HG02610 (cell line): ENCODE measurements around the gene FOXA3.
"Not testable (repeated sequence)": the region's sequence is repeated elsewhere in the genome, so short reads cannot be mapped to it uniquely, and the experiment has no call there.

Source experiments
- ATAC-seq: cut with Tn5 transposase; IDR thresholded peaks from one replicate; pipeline ENCODE4 v1.9.1; 2021; ENCODE audit warnings: mild to moderate bottlenecking, moderate library complexity; ENCODE audit not compliant: unreplicated experiment

The FOXA3 gene

DNA sequence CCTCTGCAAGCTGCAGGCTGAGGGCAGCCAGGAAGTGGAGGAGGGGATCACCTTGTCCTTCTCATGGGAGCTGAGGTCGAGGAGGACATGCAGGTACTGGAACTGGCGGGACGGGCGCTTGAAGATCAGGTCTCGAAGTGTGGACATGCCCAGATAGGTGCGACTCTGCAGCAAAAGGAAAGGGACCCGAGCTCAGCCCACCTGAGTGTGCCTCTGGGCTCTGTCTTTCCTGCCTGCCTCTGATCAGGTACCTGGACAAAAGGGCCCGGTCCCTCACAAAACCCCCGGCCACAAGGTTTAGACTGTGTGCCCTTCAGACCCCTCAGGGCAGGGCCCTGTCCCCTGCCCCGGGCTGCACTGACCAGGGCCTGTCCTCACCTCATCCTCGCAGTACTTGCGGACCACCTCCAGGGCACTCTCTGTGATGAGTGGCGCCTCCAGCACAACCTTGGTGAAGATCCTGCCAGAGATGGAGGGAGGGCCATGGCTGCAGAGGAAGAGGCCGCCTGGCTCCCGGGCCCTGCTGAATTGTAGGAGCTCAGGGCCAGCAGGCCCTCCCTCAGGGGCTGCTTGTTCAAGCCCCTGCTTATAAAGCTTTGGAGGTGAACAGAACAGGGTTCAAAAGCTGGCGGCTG lies 36.5 kb upstream of the FOXA3 start:
- no peak for ATAC-seq

DNA sequence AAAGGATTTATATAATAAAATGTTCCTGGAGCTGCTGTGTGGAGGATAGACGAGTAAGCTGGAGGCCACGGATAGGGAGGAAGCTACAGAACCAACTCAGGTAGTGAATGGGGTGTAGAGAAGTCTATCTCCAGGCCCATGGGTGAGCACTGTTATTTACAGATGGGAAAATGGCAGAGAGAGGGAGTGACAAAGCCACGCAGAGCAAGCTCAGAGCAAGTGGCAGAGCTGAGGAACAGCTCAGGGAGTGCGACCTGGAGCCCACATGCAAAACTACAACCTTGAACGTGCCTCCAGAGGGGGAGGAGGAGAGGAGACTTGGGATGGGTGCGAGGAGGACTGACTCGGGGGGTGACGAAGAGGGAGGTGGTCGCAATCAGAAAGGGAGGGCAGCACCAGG lies 35.6 kb upstream of the FOXA3 start:
- no peak for ATAC-seq

DNA sequence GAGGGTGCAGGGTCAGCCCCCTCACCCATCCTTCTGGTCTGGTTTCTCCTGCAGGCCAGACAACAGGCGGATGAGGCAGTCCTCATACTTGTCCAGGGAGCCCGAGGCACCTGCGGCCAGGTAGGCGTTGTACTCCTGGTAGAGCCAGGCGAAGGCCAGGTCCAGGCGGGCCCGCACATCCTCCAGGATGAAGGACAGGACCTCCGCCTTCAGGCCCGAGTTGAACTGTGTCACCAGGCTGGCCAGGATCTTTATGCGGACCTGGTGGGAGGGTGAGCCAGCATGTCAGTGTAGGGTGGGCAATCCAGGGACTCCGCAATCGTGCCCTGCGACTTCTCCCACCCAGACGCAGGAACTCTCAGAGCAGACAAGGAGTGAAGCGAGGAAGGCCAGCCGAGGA lies 35.2 kb upstream of the FOXA3 start:
- ATAC-seq: no peak

DNA sequence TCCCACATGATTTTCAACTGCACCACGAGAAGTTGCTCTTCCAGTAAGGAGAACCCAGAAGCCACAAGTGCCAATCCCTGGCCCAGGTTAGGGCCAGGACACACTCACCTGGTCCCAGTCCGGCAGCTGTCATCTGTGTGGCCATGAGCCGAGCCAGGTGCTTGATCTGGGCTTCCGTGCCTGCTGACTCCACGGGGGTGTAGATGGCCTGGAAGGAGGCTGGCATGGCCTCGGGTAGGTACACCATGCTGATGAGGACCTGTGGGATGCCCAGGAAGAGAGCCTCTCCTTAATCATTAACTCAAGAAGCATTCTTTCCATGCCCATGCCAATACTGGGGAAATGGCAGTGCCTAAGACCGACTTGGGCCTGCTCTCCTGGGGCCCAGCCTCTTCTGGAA lies 29.2 kb upstream of the FOXA3 start:
- ATAC-seq: no peak

DNA sequence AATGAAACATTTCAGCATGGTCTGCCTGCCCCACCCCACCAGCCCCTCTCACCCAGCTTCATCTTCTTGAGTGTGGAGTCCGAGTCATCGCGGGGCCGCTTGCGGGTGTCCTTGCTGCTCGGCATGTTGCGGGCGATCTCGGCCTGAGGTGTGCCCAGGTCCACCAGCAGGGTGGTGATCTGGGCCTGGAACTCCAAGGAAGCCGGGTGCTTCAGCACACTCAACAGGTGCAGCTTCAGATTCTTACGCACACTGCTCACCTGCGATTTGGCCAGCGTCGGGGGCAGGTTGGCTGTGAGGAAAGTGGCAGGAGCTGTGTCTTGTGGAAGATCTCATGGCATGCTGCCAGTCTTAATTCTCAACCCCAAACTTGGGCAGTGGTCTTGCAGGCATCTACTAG lies 21.9 kb upstream of the FOXA3 start:
- ATAC-seq: no peak

DNA sequence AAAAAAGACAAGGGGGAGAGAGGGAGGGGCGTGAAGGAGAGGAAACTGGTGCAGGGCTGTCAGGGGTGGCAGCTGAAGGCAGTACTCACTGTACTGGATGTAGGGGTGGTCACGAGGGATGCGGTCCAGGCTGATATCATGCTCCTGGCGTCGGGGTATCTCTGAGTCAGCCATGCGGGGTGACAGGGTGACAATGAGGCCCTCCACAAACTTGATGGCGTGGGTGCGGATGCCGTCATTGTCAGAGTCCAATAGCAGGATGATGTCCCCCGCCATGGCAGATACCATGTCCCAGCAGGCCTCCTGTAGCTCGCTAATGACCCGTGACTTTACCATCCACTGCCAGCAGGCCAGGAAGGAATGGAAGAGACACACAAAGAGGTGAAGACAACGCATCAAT lies 16.5 kb upstream of the FOXA3 start:
- ATAC-seq: no peak

DNA sequence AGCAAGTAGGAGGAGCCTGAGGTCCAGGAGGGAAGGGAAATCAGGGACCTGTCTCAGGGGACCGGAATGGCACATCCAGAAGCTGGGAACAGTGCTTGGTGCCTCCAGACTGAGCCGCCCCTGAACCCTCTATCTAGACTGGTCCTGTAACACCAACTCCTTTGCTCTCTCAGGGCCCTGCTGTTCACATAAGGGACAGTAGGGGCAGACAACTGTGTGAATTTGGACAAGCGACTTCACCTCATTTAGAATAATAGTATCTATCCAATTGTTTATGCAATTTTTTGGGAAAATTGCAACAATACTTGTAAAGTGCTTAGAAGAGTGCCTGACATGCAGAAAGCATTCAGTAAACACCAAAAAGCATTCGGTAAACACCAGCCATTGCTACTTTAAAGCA lies 15.2 kb upstream of the FOXA3 start:
- no peak for ATAC-seq

DNA sequence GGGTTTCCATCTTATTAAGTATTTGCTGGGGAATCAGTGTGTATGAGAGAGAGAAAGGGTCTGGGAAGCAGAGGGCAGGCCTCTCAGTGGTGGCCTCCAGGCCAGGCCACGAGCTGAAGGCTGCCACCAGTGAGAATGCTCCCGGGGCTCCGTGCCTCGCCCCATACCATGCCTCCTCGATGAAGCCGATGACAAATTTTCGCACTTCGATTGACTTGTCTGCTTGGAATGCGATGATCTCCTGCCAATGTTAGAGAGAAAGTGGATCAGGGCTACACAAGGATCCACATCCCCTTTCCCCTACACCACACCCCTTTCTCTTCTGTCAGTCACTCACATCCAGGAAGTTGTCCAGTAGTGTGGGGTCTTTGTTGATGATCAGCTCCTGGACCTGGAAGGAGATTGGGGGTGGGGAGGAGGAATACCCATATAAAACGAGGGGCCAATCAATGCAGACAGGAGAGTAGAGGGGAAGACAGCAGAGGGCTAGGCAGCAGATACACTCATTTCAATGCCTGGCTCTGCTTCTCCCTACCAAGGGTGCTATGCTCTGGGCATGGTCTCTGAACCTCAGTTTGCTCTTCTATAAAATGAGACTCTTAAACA lies 11.9 kb upstream of the FOXA3 start:
- no peak for ATAC-seq

DNA sequence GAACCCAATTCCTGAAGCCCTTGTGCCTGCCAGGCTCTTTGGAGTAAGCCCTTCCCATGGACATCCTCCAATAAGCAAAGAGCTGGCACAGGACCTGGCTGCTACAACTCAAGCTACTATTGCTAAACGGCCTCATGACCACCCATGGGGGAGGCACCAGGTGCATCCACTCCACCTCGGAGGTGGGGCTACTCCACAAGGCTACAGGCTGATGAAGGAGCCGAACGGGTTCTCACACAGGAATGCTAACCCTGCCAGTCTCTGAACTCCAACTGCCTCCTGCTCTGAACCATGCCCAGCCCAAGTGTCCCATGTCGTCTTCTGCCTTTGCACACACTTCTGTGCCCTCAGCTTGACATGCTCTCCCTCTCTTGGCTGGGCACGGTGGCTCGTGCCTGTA lies 11.1 kb upstream of the FOXA3 start:
- no peak for ATAC-seq

DNA sequence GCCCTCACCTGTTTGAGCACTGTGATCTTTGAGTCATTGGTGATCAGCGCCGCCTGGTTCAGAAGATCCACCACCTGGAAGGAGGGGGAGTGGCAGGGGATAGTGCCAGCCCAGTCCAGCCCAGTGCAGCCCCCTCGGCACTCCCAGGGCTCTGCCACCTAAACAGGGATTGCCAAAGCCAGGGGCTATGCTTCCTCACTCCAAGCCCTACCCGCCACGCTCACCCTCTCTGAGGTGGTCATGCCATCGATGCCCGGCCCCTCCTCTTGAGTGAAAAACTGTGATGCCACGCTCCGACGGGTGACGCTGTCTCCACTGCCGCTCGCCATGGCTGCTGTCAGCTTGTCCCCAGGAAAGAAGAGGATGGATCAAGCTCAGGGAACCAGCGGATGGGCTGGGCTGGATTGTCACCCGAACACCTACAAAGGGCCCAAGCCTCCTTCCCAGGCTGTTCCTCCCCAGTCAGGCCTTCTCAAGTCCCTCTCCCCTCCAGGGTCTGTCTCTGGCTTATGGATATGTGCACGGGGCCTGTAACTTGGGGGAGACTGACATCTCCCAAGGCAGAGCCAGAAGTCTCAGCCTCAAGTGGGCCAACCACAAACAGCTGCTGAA lies 9.9 kb upstream of the FOXA3 start:
- no peak for ATAC-seq

DNA sequence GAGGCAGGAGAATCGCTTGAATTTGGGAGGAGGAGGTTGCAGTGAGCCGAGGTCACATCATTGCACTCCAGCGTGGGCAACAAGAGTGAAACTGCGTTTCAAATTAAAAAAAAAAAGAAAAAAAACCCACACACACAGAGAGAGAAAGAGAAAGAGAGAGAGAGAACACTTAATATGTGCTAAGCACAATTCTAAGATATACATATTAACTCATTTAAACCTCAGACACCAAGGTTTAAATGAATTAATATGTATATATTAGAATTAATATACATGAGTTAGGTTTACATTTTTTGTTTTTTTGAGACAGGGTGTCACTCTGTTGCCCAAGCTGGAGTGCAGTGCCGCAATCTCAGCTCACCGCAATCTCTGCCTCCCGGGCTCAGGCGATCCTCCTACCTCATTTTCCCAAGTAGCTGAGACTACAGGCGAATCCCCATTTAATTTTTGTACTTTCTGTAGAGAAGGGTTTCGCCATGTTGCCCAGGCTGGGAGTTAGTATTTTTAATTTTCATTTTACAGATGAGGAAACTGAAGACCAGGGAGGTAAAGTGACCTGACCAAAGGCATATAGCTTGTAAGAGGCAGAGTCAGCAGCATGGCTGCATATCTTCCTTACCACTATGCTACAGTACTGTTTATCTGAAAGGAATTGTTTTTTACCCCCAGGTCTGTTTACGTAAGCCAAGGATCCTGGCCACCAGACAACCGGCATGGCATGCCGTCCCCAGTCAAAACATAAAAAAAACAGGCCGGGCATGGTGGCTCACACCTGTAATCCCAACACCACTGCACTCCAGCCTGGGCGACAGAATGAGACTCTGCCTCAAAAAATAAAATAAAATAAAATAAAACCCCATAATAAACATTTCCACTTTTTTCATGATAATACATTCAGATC lies 3.5 kb upstream of the FOXA3 start:
- ATAC-seq: no peak

DNA sequence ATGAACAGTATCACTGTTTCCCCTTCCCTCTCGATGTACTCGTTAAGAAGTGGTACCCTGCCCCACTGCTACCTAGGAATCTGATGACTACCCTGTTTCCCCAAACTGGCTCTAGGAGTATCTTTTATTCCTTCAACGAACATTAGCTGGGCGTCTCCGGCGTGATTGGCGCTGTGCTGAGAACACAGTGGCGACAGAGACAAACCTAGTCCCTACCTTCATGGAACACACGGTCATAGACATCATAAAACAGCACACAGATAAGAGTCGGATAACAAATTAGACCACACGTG lies 1.9 kb upstream of the FOXA3 start:
- no peak for ATAC-seq

DNA sequence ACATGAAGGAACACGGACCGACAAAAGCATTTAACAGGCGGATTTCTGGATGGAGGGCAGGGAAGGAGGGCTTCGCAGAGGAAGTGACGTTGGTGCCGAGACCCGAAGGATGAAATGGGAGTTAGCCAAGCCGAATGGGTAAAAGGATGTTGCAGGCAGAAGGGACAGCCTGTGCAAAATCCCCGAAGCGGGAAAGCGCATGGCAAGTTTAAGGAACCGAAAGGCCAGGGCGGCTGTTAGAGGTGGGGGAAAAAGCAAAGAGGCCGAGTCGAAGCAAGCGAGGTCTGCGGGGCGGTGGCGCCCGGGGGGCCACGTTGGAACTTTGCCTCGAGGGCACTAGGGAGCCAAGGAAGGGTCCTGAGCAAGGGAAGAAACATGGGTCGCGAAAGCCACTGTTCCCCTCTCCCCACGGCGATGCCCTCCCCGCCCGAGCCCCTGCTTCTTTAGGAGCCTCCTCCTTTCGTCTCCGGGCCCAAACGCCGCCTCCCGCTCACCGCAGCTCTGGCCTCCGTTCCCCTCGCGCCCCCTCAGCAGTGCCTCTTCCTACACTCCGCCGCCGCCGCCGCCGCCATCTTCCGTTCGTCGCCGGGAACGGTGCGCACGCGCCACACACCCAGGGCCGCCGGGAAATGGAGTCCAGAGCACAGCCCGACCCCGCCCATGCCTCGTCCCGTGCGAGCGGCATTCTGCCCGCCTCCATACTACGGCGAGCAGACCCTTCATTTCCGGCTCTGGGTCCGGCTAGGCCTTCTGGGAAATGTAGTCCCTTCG lies 1.4 kb upstream of the FOXA3 start, which contains the start of gene SYMPK:
Gene SYMPK (minus strand): TSS at position 584 of the 771 bp plus-strand sequence. CDS start 8,652 bp downstream, outside the sequence.
- ATAC-seq: peak; percentile 89

DNA sequence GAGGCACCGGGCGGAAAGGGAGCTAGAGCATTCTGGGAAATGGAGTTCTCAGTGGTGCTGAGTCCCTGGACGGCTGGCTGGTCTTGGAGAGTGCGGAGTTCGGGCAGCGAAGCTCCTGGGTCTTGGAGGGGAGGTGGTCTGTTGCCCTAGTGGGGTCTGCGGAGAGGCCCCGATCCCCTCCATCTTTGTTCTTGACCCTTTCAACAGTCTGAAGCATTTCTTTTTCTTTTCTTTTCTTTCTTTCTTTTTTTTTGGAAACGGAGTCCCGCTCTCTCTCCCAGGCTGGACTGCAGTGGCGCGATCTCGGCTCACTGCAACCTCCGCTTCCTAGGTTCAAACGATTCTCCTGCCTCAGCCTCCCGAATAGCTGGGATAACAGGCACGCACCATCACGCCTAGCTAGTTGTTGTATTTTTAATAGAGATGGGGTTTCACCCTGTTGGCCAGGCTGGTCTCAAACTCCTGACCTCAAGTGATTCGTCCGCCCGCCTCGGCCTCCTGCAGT lies 739 bp upstream of the FOXA3 start:
- ATAC-seq: no peak

DNA sequence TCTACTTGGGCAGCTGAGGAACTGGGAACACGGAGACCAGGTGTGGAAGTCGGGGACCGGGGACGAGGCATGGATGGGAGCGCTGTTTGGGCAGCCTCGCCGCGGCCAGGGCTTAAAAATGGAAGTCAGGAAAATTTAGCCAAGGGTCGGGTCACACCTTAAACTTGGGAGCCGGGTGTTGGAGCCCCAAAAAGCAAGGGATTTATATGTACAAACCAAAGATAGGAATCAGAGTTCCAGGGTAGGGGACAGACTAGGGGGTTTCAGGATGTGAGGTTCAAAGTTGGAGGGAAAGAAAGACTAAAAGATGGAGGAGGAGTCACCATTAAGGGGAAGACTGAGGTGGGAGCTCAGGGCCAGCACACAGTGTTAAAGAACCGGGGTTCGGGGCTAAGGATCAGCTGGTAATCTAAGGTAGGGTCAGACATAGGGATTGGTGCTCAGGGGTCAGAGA lies 530 bp downstream of the FOXA3 start:
- ATAC-seq: no peak

DNA sequence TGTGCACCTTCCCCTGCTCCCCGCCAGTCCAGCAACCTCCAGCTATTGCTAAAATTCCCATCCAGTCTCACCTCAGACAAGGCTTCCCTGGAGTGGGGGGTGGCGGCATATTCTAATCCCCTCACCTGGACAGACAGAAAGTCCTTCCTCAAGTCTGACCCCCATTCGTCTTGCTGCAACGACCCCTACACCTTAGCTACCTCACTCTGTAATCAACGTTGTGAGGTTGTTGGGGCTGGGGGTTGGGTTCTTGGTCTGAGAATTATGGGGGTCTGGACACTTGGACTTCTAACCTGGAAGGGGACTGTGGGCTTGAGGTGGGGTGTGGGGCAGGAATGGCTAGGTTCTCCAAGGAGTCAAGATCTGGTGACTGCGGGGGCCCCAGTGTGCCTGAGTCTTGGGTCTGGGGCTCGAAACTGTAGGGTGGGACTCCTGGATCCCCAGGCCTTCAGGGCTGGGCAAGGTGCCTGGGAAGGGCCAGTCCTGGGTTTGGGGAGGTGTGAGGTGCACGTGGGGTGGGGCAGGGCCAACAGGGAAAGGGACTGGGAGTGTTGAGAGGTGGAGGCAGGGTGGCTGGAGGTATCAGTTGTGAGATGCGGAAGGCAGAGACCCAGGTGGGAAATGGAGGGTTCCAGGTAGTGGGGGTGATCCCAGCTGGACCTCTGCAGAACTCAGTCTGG lies 1.3 kb downstream of the FOXA3 start:
- ATAC-seq: no peak

DNA sequence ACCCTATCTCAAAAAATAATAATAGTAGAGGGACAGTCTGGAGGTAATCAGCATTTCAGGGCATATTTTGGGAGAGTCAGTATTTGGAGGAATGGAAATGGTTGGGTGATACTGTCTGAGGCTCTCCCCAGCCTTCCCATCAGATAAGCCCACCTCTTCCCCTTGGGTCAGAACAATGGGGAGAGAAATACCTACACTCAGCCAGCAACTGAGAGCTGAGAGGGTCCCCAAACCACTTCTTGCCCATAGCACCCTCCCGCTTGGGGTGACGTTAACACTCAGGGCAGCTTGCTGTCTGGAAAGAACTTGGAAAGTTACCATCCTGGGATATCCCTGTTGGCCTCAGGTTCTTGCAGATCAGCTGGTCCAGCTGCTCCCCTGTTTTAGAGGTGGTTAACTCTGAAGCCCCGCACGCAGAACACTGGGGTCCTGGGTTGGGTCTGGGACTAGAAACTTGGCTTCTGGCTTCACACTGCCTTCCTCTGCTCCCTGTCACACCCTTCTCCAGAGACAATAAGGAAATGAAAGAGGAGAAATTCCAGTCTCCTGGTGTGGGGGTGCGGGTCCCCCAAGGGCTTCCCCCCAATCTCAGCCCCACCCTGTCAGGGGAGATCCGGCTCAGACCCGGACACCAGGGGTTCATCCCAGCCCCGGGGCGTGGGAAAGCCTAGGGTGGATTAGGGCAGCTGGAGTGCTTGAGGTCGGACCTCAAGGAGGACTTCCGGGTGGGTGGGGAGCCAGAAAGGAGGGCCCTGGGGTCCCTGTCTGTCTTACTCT lies 2.5 kb downstream of the FOXA3 start:
- no peak for ATAC-seq

DNA sequence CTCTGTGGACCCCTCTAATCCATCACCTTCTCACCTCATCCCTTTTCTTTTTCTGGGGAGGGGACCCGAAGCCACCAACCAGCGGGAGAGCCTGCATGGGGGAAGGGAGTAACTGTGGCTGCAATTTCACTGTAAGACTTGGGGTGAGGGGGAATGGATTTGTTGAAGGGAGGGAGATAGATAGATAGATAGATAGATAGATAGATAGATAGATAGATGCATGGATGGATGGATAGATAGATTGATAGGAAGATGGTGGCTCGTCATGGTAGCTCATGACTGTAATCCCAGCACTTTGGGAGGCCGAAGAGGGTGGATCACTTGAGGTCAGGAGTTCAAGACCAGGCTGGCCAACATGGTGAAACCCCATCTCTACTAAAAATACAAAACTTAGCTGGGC lies 3.1 kb downstream of the FOXA3 start:
- ATAC-seq: not testable (repeated sequence)

DNA sequence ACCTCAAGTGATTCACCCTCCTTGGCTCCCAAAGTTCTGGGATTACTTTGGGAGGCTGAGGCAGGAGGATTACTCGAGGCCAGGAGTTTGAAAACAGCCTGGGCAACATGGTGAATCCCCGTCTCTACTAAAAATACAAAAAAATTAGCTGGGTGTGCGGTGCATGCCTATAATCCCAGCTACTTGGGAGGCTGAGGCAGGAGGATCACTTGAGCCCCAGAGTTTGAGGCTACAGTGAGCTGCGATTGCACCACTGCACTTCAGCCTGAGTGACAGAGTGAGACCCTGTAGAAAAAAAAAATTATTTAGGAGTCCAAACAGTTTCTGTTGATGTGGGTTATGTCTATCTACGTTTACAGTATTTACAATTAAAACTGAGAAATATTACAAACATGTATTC lies 6.7 kb downstream of the FOXA3 start:
- ATAC-seq: no peak
